ENCODE measurements around the gene ADCY7.
"Not testable (repeated sequence)": the region's sequence is repeated elsewhere in the genome, so short reads cannot be mapped to it uniquely, and the experiment has no call there.

The ADCY7 gene

DNA sequence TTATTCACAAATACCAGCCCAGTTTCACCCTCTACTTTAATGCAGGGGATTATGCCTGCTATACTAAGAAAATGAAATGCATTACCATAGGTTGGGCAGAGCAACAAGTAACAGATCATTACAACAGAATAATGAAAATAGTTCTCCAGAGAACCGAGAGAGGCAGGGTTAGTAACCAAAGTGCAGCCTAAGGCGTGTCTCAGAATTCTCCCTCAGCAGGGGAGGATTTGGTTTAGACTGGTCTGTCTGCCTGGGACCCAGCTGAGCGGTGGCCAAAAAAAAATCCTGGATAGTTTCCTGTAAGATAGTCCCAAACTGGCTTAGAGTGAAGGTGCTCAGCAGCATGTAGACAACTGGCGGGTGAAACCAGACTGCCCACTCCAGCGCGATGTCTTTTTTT is 30.8 kb upstream of the ADCY7 start:
- Histone ChIP-seq H3K9ac (no peak overlapping the region), H3K27ac (no peak overlapping the region), H4K20me1 (no peaks in the 10 kb centered on the region), H3K4me3 (no peak overlapping the region), H3K27me3 (no peaks in the 10 kb centered on the region), H3K9me3 (replicated peaks in 1 of 11) (peaks cover 0 to 11% (median 0%) of the 10 kb centered on the region in 11 experiments; a peak in 2 of 22 replicates), H3K4me2 (no peak overlapping the region), H3K36me3 (peaks cover 0 to 6% (median 0%) of the 10 kb centered on the region in 11 experiments; a peak in 5 of 22 replicates), H3K4me1 (no peaks in the 10 kb centered on the region)
- TF ChIP-seq Cebpa-rat (IDR thresholded peaks at IDR 0.05), result no peak

DNA sequence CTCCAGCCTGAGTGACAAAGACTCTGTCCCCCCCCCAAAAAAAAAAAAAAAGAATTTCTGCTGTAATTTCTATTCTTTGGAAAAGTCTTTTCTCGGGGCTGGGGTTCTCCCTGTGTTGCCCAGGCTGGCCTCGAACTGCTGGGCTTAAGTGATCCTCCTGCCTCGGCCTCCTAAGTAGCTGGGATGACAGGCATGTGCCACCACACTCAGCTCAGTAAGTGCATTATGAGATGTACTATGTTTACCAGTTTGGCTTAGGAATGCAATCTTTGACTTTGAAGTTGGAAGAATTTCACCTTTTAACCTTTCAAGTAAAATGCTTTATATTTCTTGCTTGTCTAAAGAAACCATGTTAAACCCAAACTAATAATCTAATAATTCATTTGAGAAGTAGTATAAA is 28.0 kb upstream of the ADCY7 start:
- Histone ChIP-seq H3K4me1 (peaks cover 0 to 11% (median 0%) of the 10 kb centered on the region in 10 experiments; a peak in 5 of 20 replicates), H3K9ac (no peak overlapping the region), H4K20me1 (no peaks in the 10 kb centered on the region), H3K4me3 (no peak overlapping the region), H3K27me3 (no peaks in the 10 kb centered on the region), H3K4me2 (no peak overlapping the region), H3K27ac (no peak overlapping the region), H3K36me3 (no peaks in the 10 kb centered on the region), H3K9me3 (replicated peaks in 1 of 11) (peaks cover 0 to 11% (median 0%) of the 10 kb centered on the region in 11 experiments; a peak in 2 of 22 replicates)
- TF ChIP-seq Cebpa-rat (IDR thresholded peaks at IDR 0.05), result no peak

DNA sequence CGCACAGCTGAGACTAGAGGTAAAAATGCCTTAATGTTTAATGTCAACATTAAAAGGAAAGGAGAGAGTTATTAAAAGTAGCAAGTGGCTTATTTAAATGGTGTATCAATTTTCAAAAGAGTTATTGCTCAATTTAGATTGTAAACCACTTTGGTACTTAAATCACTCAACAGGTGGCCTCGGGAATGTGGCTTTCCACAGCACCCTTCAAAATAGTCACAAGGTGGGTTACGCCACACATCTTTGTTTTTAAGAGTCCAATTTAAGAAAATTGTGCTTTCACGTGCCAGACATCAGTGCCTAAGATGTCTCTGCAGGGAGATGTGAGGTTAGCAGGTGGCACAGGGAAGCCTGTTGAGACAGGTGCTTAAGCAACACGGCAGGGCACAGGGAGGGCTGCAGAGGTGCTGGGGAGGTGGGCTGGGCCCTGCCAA is 27.5 kb upstream of the ADCY7 start:
- H3K4me2 ChIP-seq, result no peak overlapping the region
- H3K36me3 ChIP-seq, result no peaks in the 10 kb centered on the region
- H3K9ac ChIP-seq, result no peak overlapping the region
- no peak overlapping the region for H3K27ac ChIP-seq
- peaks cover 0 to 11% (median 0%) of the 10 kb centered on the region in 10 experiments; a peak in 5 of 20 replicates for H3K4me1 ChIP-seq
- no peak overlapping the region for H3K4me3 ChIP-seq
- TF ChIP-seq Cebpa-rat (IDR thresholded peaks at IDR 0.05), result no peak
- no peaks in the 10 kb centered on the region for H4K20me1 ChIP-seq
- peaks cover 0 to 11% (median 0%) of the 10 kb centered on the region in 11 experiments; a peak in 2 of 22 replicates for H3K9me3 ChIP-seq (replicated peaks in 1 of 11)
- no peaks in the 10 kb centered on the region for H3K27me3 ChIP-seq

DNA sequence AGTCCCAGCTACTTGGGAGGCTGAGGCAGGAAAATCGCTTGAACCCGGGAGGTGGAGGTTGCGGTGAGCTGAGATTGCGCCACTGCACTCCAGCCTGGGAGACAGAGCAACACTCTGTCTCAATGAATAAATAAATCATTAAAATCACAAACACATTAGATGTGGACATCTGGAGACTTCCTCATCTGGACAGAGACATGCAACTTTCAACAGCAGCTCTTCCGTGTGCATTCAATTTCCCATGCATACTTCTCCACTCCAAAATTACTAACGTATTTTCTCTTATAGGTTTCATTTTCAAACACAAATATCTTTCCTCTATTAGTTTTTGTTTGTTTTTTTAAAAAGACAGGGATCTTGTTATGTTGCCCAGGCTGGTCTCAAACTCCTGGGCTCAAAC is 23.3 kb upstream of the ADCY7 start:
- not testable (repeated sequence) for H4K20me1 ChIP-seq; H3K4me3 ChIP-seq; H3K36me3 ChIP-seq; H3K9me3 ChIP-seq (replicated peaks in 1 of 11); H3K27ac ChIP-seq; H3K27me3 ChIP-seq; H3K4me2 ChIP-seq; H3K9ac ChIP-seq
- H3K4me1 ChIP-seq, result peaks cover 15 to 45% (median 22%) of the 10 kb centered on the region in 10 experiments

DNA sequence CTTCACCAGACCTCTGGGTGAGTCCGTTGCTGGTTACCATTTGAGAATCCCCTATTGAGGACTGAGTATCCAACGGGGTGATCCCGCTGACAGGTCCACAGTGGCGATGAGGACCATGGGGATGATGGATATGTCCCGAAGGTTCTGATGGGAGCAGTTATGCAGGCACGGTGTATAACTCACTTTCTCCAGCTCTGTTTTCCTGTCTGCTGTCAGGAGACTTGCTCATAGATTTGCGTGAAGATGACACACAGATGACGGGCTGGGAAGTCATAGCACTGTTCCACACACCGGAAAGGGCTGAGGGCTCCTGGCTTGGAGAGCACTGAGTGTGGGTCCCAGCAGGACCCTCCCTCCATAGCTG is 22.2 kb upstream of the ADCY7 start:
- Histone ChIP-seq H3K4me1 (peaks cover 15 to 56% (median 26%) of the 10 kb centered on the region in 10 experiments), H3K4me2 (no peak overlapping the region)

DNA sequence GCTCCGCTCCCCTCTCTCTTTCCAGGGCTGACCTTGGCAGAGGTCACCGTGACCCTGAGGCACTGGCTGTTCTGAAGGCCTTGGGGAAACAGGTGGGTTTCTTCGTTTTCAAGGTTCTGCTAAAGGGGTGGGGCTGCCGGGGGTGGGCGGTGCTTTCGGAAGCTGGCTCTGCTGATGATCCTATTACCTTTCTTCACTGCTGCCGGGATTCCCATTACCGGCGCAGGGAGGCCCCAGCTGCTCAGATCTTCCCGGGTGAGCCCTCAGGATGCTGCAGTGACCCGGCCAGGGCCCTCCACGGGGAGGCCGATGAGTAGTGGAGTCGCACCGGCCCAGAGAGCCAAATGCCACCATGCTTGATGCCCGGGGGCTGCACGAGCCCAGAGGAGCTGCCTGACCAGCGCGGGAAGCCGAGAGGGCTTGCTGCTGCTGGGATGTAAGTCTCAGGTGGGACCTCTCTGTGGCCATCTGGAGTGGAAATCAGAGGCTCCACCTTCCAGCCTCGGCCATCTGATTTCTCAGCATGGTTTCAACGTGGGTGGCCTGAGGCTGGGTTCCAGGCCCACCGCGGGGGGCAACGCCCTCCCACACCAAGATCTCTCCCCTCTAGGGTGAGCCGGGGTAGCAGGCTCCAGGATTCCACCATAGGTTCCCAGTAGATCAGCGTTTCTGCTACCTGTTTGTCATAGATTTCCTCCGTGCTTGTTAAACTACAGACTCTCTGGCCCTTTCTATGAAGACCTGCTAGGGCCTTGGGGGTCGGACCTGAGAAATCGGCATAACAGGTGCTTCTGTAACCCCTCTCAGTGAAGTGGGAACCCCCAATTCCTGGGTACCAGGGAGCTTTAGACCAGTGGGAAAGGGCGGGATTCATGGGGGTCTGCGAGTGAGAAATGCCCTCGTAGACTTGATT is 21.6 kb upstream of the ADCY7 start:
- Histone ChIP-seq H3K4me3 (peak overlapping the region in 3 of 10 experiments; percentile 59 to 86 (median 68); a peak in 5 of 20 replicates), H3K9me3 (replicated peaks in 1 of 11) (no peaks in the 10 kb centered on the region)

More for the DNA sequence above, 22.2 kb upstream of the ADCY7 start:
- H3K4me3 ChIP-seq, result no peak overlapping the region
- no peak for TF ChIP-seq Cebpa-rat (IDR thresholded peaks at IDR 0.05)
- H4K20me1 ChIP-seq, result peaks cover 0 to 11% (median 0%) of the 10 kb centered on the region in 11 experiments; a peak in 3 of 22 replicates
- no peaks in the 10 kb centered on the region; a peak in 3 of 22 replicates for H3K27me3 ChIP-seq
- no peaks in the 10 kb centered on the region for H3K36me3 ChIP-seq
- no peak overlapping the region for H3K27ac ChIP-seq
- H3K9ac ChIP-seq, result no peak overlapping the region
- H3K9me3 ChIP-seq (replicated peaks in 1 of 11), result no peaks in the 10 kb centered on the region

DNA sequence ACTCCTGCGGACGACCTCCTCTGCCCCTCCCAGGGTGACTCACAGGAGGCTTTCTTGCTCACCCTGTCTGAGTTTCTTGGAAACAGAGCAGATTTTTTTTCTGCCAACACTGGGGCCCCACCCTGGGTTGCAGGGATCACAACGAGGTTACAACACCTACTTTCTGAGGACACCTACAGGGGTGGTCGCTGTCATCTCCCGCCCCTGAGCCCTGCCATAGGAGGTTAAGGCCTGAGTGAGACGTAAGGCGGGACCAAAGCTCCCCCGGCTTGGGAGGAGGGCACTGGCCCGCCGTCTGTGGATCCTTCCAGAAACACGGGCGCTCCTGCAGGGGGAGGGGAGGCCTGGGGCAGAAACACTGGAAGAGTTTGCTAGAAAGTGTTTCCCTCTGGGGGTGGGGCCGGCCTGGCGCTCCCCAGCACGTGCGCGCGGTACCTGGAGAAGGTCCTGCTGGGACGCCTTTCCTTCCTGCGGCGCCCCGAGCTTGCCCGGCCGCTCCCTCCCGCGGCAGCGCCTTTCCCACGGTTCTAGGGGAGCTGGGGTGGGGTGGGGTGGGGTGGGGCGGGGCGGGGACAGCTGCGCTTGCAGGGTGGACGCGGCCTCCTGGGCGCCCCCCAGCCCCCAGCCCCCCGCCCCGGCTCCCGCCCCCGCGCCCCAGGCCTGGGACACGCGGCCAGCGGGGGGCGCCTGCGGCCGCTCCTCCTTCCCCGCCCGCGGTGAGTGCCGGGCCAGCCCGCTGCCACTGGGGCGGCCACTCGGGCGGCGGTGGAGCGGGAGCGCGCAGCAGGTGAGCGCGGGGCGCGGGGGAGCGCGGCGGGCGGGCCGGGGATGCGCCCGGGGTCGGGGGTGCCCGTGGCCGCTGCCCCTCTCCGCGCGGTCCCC is 20.7 kb upstream of the ADCY7 start:
- Histone ChIP-seq H3K4me3 (peak overlapping the region; percentile 67 to 91 (median 84)), H3K27me3 (no peaks in the 10 kb centered on the region; a peak in 3 of 22 replicates), H3K9ac (peak overlapping the region; percentile 70 to 86 (median 83)), H4K20me1 (peaks cover 0 to 15% (median 0%) of the 10 kb centered on the region in 11 experiments; a peak in 5 of 22 replicates), H3K9me3 (replicated peaks in 1 of 11) (no peaks in the 10 kb centered on the region), H3K4me1 (peaks cover 15 to 66% (median 31%) of the 10 kb centered on the region in 10 experiments), H3K36me3 (peaks cover 0 to 6% (median 0%) of the 10 kb centered on the region in 11 experiments; a peak in 1 of 22 replicates), H3K27ac (peak overlapping the region; percentile 37 to 86 (median 70); a peak in 21 of 22 replicates), H3K4me2 (peak overlapping the region; percentile 91 to 99 (median 95))
- TF ChIP-seq Cebpa-rat (IDR thresholded peaks at IDR 0.05), result no peak

More for the DNA sequence above, 21.6 kb upstream of the ADCY7 start:
- Histone ChIP-seq H3K27me3 (no peaks in the 10 kb centered on the region; a peak in 3 of 22 replicates), H4K20me1 (peaks cover 0 to 15% (median 0%) of the 10 kb centered on the region in 11 experiments; a peak in 5 of 22 replicates), H3K9ac (peak overlapping the region in 1 of 11 experiments; percentile 67; a peak in 2 of 22 replicates), H3K36me3 (peaks cover 0 to 5% (median 0%) of the 10 kb centered on the region in 11 experiments; a peak in 1 of 22 replicates), H3K4me1 (peaks cover 15 to 62% (median 29%) of the 10 kb centered on the region in 10 experiments), H3K4me2 (peak overlapping the region; percentile 80 to 93 (median 87)), H3K27ac (peak overlapping the region in 2 of 11 experiments; percentile 43 to 49; a peak in 3 of 22 replicates)
- no peak for TF ChIP-seq Cebpa-rat (IDR thresholded peaks at IDR 0.05)

DNA sequence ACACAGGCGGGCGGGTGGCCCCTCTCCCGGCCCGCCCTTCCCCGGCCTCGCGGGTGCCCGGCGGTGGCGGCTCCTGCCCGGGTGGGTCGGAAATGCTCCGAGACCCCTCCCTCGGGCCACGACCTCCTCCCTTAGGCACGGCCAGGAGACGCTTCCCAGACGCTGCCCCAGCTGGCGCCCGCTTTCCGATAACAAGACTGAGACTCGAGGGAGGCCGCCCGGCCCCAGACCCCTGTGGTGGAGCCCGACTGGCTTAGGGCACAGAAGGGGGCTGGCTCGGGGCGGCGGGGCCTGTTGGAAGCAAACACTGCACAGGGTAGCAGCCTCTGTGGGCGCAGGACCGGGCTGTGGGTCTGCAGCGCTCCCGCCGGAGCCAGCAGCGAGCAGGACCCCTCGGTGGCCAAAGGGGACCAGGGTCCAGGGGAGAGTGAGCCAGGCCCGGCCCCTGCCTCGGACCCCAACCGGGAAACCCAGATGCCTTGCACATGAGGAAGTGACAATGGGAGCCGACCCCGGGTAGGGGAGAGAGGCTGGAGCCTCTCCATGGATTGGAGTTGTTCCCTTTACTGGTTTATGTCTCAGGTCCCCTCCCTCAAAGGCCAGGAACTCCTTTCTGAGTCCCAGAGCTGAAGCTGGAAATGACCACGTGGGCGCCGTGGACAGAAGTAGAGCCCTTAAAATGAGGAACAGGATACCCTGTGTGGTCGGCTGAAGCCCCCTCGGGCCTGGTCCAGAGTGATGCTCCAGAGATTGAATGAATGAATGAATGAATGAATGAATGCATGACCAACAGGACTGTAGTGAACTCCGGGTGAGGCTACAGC is 19.8 kb upstream of the ADCY7 start:
- Histone ChIP-seq H3K36me3 (peaks cover 0 to 6% (median 0%) of the 10 kb centered on the region in 11 experiments; a peak in 1 of 22 replicates), H3K4me3 (peak overlapping the region; percentile 67 to 91 (median 84)), H3K9ac (peak overlapping the region; percentile 70 to 86 (median 83)), H3K27me3 (no peaks in the 10 kb centered on the region; a peak in 3 of 22 replicates), H3K4me1 (peaks cover 15 to 74% (median 38%) of the 10 kb centered on the region in 10 experiments), H4K20me1 (peaks cover 0 to 20% (median 0%) of the 10 kb centered on the region in 11 experiments; a peak in 6 of 22 replicates), H3K27ac (peak overlapping the region; percentile 37 to 86 (median 70); a peak in 21 of 22 replicates), H3K4me2 (peak overlapping the region; percentile 91 to 99 (median 95)), H3K9me3 (replicated peaks in 1 of 11) (no peaks in the 10 kb centered on the region)
- TF ChIP-seq Cebpa-rat (IDR thresholded peaks at IDR 0.05), result no peak

Measured in BLaER1 treated with 17β-estradiol and CSF1 and Interleukin-3, amounts not matched to agents 10 nM and 100 nM (cell line).